Muscle layer of duodenum (tissue), 2 donors: ENCODE data around the gene MRPS33.
"Not testable (repeated sequence)": the region's sequence is repeated elsewhere in the genome, so short reads cannot be mapped to it uniquely, and the experiment has no call there.

Source experiments
- H3K27ac ChIP-seq: one replicate; pipeline ENCODE4 v1.7.0; 2013; ENCODE audit warnings: mild to moderate bottlenecking, low read length
- H3K27me3 ChIP-seq: one replicate; pipeline ENCODE4 v1.7.0; 2013; ENCODE audit warnings: low read depth, mild to moderate bottlenecking, control low read depth, low read length
- H3K36me3 ChIP-seq, 2 donors: one replicate each; pipeline ENCODE4 v1.7.0; 2013; ENCODE audit warnings: low read length in 2 of 2, control low read depth in 1 of 2, mild to moderate bottlenecking in 1 of 2; ENCODE audit not compliant: insufficient read depth in 2 of 2, control insufficient read depth in 1 of 2
- H3K4me1 ChIP-seq, 2 donors: one replicate each; pipeline ENCODE4 v1.7.0; 2013; ENCODE audit warnings: low read length in 2 of 2, mild to moderate bottlenecking in 2 of 2, control low read depth in 1 of 2, moderate library complexity in 1 of 2; ENCODE audit not compliant: insufficient read depth in 2 of 2, control insufficient read depth in 1 of 2
- H3K4me3 ChIP-seq, 2 donors: one replicate each; pipeline ENCODE4 v1.7.0; 2013; ENCODE audit warnings: low read length in 2 of 2, low read depth in 1 of 2, mild to moderate bottlenecking in 1 of 2
- H3K9me3 ChIP-seq, 2 donors: one replicate each; pipeline ENCODE4 v1.7.0; 2013; ENCODE audit warnings: low read length in 2 of 2, control low read depth in 1 of 2, mild to moderate bottlenecking in 1 of 2; ENCODE audit not compliant: control insufficient read depth in 1 of 2
- donor health status: healthy.

Gene MRPS33

GRCh38 chr7:140977741-140978140 lies 37.0 kb downstream of the MRPS33 start:
- no peaks in the 10 kb centered on the region for H3K27me3 ChIP-seq
- no peaks in the 10 kb centered on the region for H3K4me1 ChIP-seq
- no peak overlapping the region for H3K4me3 ChIP-seq
- H3K27ac ChIP-seq, result no peak overlapping the region
- H3K9me3 ChIP-seq, result no peaks in the 10 kb centered on the region
- no peaks in the 10 kb centered on the region for H3K36me3 ChIP-seq

- Histone ChIP-seq H3K9me3 (no peaks in the 10 kb centered on the region), H3K36me3 (no peaks in the 10 kb centered on the region), H3K4me1 (no peaks in the 10 kb centered on the region), H3K27me3 (no peaks in the 10 kb centered on the region), H3K4me3 (no peak overlapping the region), H3K27ac (no peak overlapping the region)
Observed at GRCh38 chr7:140972876-140973829, 41.6 kb downstream of the MRPS33 start.

GRCh38 chr7:140972344-140972743 lies 42.4 kb downstream of the MRPS33 start:
- H3K4me1 ChIP-seq, result no peaks in the 10 kb centered on the region
- H3K9me3 ChIP-seq, result no peaks in the 10 kb centered on the region
- no peak overlapping the region for H3K4me3 ChIP-seq
- no peaks in the 10 kb centered on the region for H3K27me3 ChIP-seq
- no peaks in the 10 kb centered on the region for H3K36me3 ChIP-seq
- no peak overlapping the region for H3K27ac ChIP-seq

GRCh38 chr7:140967438-140967837 lies 47.3 kb downstream of the MRPS33 start:
- H3K4me1 ChIP-seq, result no peaks in the 10 kb centered on the region
- no peaks in the 10 kb centered on the region for H3K27me3 ChIP-seq
- no peaks in the 10 kb centered on the region for H3K36me3 ChIP-seq
- H3K9me3 ChIP-seq, result no peaks in the 10 kb centered on the region
- H3K4me3 ChIP-seq, result no peak overlapping the region
- H3K27ac ChIP-seq, result no peak overlapping the region

GRCh38 chr7:140966561-140967233 lies 48.1 kb downstream of the MRPS33 start:
- no peak overlapping the region for H3K4me3 ChIP-seq
- no peaks in the 10 kb centered on the region for H3K9me3 ChIP-seq
- H3K27ac ChIP-seq, result no peak overlapping the region
- no peaks in the 10 kb centered on the region for H3K27me3 ChIP-seq
- no peaks in the 10 kb centered on the region for H3K4me1 ChIP-seq
- H3K36me3 ChIP-seq, result no peaks in the 10 kb centered on the region

DNA sequence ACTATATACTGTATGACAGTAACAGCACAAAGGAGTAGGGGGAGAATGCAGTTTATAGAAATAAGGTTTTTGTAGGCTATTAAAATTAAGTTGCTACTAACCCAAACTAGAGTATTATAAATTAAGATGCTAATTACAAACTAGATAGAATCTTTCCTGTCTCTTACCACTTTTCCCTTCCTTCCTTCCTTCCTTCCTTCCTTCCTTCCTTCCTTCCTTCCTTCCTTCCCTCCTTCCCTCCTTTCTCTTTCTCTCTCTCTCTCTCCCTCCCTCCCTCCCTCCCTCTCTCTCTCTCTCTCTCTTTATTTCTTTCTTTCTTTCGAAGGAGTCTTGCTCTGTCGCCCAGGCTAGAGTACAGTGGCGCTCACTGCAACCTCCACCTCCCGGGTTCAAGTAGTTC lies 53.6 kb downstream of the MRPS33 start:
- no peak overlapping the region for H3K27ac ChIP-seq
- no peaks in the 10 kb centered on the region for H3K4me1 ChIP-seq
- H3K9me3 ChIP-seq, result peaks cover 0 to 6% of the 10 kb centered on the region in 2 donors
- H3K4me3 ChIP-seq, result no peak overlapping the region
- no peaks in the 10 kb centered on the region for H3K27me3 ChIP-seq
- no peaks in the 10 kb centered on the region for H3K36me3 ChIP-seq

DNA sequence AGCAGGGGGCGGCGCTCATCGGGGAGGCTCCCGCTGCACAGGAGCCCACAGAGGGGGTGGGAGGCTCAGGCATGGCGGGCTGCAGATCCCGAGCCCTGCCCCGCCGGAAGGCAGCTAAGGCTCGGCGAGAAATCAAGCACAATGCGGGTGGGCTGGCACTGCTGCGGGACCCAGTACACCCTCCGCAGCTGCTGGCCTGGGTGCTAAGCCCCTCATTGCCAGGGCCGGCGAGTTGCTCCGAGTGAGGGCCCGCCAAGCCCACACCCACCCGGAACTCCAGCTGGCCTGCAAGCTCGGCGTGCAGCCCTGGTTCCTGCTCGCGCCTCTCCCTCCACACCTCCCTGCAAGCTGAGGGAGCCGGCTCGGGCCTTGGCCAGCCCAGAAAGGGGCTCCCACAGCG lies 57.8 kb downstream of the MRPS33 start:
- not testable (repeated sequence) for H3K27me3 ChIP-seq, H3K27ac ChIP-seq, H3K4me1 ChIP-seq, H3K4me3 ChIP-seq, H3K9me3 ChIP-seq, H3K36me3 ChIP-seq
